CD4-positive, alpha-beta T cell treated with Interleukin-15 for 1 hour (primary cell): ENCODE measurements around the gene ABCD3.

ENCODE experiments used
- DNase-seq: peaks from one replicate; pipeline ENCODE4 v3.0.0-alpha.2; 2020

ABCD3 gene

GRCh38 chr1:94463765-94464330, 45.7 kb downstream of the ABCD3 start:
- DNase-seq: no peak

- no peak for DNase-seq
Observed at GRCh38 chr1:94468708-94469107, 50.5 kb downstream of the ABCD3 start.

DNA sequence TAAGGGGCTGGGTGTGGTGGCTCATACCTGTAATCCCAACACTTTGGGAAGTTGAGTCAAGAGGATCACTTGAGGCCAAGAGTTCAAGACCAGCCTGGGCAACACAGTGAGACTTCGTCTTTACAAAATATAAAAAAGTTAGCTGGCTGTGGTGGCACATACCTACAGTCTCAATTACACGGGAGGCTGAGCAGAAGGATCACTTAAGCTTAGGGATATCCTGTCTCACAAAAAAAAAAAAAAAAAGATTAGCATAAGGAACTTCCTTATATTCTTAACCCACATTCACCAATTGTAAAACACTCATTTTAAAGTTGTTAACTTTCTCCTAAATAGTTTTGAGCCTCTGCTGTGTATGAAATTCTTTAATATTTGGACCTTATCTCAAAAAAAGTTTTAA, 53.1 kb downstream of the ABCD3 start:
- DNase-seq: no peak

DNA sequence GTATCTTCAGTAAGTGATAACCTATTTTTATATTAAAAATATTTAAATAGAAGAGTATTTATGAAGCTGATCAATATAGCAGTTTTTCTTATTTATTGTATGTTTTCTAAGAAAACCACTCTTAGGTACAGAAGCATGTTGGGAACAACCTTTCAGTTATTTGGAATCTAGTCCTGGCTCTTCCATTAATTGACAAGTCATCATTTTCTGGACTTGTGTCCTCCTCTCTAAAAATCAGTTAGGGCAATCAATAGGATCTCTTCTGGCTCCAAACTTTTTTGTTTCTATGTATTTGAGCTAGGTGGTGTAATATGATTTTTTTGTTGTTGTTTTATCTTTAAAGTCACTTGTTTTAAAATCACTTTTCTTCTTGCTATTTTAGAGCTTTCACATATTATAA, 57.0 kb downstream of the ABCD3 start:
- no peak for DNase-seq

GRCh38 chr1:94479682-94480081, 61.5 kb downstream of the ABCD3 start:
- no peak for DNase-seq

DNA sequence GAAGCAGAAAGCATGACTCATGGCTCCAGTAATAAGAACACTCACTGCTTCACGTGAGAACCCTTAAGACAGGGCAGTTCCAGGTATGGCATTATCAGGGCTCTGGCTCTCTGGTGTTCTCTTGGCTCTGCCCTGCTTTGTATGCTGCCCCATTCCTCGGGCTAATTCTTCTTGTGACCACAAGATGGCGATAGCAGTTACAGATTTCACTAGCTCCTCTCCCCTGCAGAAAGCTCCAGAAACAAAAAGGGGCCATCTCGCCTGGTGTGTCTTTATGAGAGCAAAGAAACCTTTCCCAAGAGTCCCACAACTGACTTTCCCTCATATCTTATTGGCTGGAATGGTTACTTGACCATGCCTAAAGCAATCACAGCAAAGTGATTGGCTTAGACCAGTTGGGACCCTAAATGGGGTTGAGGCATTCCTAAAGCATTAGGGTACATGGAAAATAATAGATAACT, 63.3 kb downstream of the ABCD3 start:
- DNase-seq: peak; percentile 22

DNA sequence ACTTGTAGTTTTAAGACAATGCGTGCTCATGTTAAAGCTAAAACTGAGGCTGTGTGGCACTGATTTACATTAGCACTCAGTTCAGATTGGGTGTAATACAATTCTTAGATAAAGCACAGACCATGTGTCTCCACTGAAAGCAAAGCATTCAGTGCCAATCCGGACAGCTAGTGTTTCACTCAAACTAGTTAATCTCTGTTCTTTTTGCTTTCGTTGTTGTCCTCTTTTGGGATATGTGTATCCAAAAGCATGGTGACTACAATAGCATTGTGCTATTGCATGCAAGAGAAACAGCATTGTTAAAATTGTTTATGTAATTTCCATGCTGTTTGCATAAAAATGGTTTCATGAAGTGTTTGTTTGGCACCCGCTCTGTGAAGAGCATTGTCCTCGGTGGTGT, 68.8 kb downstream of the ABCD3 start:
- no peak for DNase-seq

DNA sequence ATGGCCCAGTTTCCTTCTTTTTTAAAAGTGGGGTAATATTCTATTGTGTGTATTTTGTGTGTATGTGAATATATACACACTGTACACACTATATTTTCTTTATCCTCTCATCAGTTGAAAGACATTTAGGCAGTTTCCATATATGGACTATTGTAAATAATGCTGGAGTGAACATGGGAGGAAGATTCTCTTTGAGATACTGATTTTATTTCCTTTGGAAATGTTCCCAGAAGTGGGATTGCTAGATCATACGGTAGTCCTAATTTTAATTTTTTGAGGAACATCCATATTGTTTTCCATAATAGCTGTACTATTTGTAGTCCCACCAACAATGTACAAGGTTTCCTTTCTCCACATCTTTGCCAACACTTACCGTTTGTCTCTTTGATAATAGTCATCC, 72.4 kb downstream of the ABCD3 start:
- DNase-seq: no peak

GRCh38 chr1:94496076-94496755, 78.0 kb downstream of the ABCD3 start:
- DNase-seq: no peak

DNA sequence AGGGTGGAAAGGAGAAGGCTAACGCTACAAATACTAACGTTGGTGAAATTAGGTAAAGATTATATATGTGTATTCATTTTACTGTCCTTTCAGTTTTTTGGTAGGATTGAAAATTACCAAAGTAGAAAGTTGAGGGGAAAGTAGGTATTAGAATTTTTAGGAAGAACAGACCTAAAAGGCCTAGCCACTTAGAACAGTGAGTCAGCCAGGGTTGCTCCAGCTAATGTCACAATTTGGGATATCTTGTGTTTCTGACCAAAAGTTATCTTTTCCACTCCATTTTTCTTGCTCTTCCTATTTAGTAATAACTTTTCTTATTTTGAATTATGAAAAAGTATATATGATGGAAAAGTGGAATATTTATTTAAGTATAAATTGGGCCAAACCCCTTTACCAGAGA, 83.2 kb downstream of the ABCD3 start:
- DNase-seq: no peak

DNA sequence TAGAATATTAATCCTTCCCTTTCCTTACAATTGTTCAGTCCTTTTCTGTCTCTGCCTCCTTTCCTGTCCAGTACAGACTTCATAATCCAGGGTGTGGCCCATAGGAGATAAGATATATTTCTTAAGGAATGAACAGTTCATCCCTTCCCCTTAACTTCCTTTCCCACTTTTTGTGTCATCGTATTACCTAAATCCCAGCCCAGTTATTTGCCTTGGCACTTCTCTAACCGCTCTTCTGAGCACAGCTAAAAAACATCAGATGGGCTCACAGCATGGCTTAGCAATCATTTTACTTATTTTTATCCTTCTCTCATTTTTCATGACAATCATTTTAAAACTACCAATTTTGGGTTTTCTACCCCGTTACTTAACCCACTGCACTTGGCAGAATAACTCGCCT, 83.7 kb downstream of the ABCD3 start:
- DNase-seq: no peak

GRCh38 chr1:94503153-94503552, 85.0 kb downstream of the ABCD3 start:
- no peak for DNase-seq

GRCh38 chr1:94504601-94505000, 86.4 kb downstream of the ABCD3 start:
- DNase-seq: no peak

DNA sequence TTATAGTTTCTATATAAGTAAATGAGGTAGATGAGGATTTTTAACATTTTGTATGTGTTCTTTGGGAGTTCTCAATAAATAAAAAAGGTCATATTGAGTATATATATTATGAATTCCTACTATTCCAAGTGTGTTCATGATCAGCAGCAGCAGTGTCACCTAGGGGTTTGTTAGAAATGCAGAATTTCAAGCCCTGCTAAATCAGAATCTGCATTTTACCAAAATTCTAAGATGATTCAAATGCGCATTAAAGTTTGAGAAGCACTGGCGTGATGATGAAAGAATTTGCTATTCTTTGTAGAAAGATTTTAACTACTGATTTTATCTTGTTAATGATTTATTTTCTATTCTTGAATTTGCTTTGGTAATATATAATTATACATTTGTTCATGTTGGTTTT, 94.6 kb downstream of the ABCD3 start:
- no peak for DNase-seq

- no peak for DNase-seq
Observed at GRCh38 chr1:94514095-94514727, 96.0 kb downstream of the ABCD3 start.

DNA sequence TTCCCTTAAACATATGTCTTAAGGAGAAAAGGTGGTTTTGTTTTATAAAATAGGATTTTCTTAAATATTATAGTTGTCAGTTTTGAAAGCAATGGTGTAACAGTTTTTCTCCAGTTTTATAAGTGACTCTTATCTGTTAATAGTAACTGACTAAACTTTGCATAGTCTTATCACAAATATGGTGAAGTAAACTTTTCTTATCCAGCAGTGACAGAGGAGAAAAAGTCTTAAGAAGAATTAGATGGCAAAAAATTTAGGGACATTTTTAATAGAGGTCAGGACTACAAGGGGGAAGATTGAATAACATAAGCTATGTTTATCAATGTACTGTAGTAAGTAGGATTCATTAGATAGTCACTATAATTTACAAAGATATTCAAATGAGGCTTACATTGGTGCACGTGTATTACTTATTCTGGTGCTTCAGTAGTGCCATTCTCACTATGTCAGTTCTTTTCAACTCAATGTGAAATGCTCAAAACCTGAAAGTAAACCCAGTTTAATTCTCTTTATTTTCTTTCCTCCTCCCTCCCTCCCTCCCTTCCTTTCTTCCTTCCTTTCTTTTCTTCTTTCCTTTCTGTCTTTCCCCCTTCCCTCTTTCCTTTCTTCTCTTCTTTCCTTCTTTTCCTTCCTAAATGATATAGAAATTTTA, 97.2 kb downstream of the ABCD3 start:
- DNase-seq: no peak

- DNase-seq: no peak
Observed at GRCh38 chr1:94519351-94519750, 101.2 kb downstream of the ABCD3 start.

DNA sequence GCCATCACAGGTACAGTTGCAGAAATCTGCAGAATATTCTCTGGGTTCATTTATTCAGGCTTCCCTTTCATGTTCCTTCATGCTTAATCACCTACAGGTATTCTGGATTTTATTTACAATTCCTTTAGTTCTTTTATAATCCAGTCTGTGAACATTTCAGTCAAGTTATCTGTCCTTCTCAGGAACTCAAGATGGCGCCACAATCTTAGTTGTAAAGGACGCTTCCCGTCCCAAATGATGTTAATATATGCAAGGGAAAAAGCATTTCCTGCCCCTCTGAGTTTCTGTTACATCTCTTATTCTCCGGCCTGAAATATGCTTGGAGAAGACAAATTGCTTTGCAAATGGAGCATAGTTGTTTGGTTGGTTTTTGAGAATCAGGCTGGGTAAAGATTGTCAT, 104.1 kb downstream of the ABCD3 start:
- no peak for DNase-seq

- DNase-seq: no peak
Observed at GRCh38 chr1:94524531-94524930, 106.3 kb downstream of the ABCD3 start.

GRCh38 chr1:94526152-94526980, 108.2 kb downstream of the ABCD3 start:
- no peak for DNase-seq

DNA sequence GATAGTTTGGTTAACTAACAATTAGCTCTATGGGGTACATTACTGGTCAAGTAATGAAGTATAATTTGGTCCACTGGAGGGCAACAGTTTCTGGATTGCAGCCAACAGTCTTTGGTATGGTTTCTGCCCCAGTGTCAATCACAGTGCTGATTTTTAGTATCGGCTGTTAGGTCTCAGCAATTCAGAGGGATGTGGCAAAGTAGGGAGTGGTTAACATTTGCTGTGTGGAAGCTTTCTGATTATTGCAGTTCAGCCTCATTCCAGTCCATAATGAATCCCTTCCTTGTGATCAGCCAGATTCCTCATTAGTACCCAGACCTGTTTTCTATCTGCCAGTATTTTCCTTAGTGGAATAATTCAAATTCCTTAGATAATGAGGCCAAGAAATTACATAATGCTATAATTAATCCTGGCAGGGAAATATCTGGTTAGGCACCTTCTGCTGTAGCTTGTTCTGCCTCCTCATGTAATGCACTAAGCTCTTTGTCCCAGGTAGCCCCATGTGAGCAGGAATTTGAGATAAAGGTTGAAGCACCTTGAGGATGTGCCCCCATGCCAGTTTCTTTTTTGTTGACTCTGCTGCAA, 109.3 kb downstream of the ABCD3 start:
- no peak for DNase-seq

DNA sequence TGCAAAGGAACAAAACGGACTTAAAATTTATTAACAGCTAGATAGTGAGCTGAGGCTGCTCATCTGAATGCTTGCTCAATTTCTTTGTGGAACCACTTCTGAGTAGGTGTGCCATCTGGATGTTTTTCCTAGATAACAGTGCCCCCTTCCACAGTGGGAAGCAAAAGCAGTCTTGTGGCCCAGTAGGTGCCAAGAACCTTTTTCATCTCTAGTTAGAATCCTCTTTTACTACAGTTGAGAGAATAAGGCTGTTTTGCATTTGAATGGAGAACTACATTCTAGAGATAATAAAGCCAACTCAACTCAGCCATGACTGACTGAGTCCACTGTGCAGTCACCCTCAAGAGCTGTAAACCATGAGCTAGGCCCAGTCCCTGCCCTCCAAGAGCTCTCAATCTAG, 110.1 kb downstream of the ABCD3 start:
- DNase-seq: no peak

DNA sequence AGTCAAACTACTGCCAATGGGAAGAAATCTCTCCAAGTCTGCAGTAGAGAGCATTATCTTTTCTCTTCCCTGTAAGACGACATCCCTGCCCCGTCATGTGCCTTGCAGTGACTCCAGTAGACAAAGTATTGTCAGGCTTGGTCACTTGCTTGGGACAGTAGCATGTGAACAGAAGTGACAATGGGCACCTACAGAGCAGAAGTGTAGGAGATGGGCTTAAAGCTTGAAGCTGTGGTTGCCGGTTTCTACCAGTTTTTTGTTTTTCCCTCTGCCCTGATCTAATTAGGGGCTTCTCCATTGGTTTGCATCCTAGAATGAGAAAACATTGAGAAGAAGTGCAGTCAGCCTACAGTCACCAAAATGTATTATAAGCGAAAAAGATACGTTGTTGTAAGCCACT, 110.6 kb downstream of the ABCD3 start:
- no peak for DNase-seq
